Activated naive CD4-positive, alpha-beta T cell treated with anti-CD3 and anti-CD28 coated beads, Interleukin-2, amount 10 ng/mL, durations not matched to agents 7 days and 5 days (primary cell): ENCODE results near the gene ISX.

ENCODE experiments used
- CTCF ChIA-PET: fragments of 350-600 bp; sonication (Branson Sonifier 250); formaldehyde crosslinking; loops from one replicate; lab custom pipeline; 2021; ENCODE audit warnings: antibody characterized with exemption; lab: Charles Lee
- DNase-seq: peaks from one replicate; pipeline ENCODE4 v3.0.0-alpha.2; 2020
- H3K27ac Mint-ChIP-seq: one replicate; pipeline ENCODE4 v1.8.0; 2021; ENCODE audit warnings: mild to moderate bottlenecking, moderate library complexity, mixed read lengths
- H3K27me3 Mint-ChIP-seq: one replicate; pipeline ENCODE4 v1.8.0; 2021; ENCODE audit warnings: mild to moderate bottlenecking, mixed read lengths
- H3K36me3 Mint-ChIP-seq: one replicate; pipeline ENCODE4 v1.8.0; 2021; ENCODE audit warnings: mixed read lengths
- H3K4me1 Mint-ChIP-seq: one replicate; pipeline ENCODE4 v1.8.0; 2021; ENCODE audit warnings: mixed read lengths
- H3K4me3 Mint-ChIP-seq: one replicate; pipeline ENCODE4 v1.8.0; 2021; ENCODE audit warnings: mild to moderate bottlenecking, moderate library complexity, mixed read lengths
- H3K9me3 Mint-ChIP-seq: one replicate; pipeline ENCODE4 v1.8.0; 2021; ENCODE audit warnings: mixed read lengths

ISX gene

GRCh38 chr22:35109616-35110015, 43.7 kb downstream of the ISX start:
- H3K4me1 Mint-ChIP-seq: no peaks in the 10 kb centered on the region
- H3K4me3 Mint-ChIP-seq: no peak overlapping the region
- H3K9me3 Mint-ChIP-seq: no peaks in the 10 kb centered on the region
- peaks cover 4% of the 10 kb centered on the region for H3K27me3 Mint-ChIP-seq
- CTCF ChIA-PET: no interaction called here
- no peak overlapping the region for H3K27ac Mint-ChIP-seq
- no peak for DNase-seq
- H3K36me3 Mint-ChIP-seq: no peaks in the 10 kb centered on the region

GRCh38 chr22:35111244-35111643, 45.3 kb downstream of the ISX start:
- Mint-ChIP-seq H3K9me3 (no peaks in the 10 kb centered on the region), H3K4me1 (no peaks in the 10 kb centered on the region), H3K36me3 (no peaks in the 10 kb centered on the region), H3K27ac (no peak overlapping the region), H3K4me3 (no peak overlapping the region), H3K27me3 (peaks cover 7% of the 10 kb centered on the region)
- CTCF ChIA-PET: no interaction called here
- no peak for DNase-seq

GRCh38 chr22:35113341-35113740, 47.4 kb downstream of the ISX start:
- CTCF ChIA-PET: no interaction called here
- Mint-ChIP-seq H3K9me3 (no peaks in the 10 kb centered on the region), H3K4me1 (no peaks in the 10 kb centered on the region), H3K27me3 (peaks cover 7% of the 10 kb centered on the region), H3K36me3 (no peaks in the 10 kb centered on the region), H3K4me3 (no peak overlapping the region), H3K27ac (no peak overlapping the region)
- no peak for DNase-seq

GRCh38 chr22:35114131-35114980, 48.4 kb downstream of the ISX start:
- no peaks in the 10 kb centered on the region for H3K9me3 Mint-ChIP-seq
- peaks cover 7% of the 10 kb centered on the region for H3K27me3 Mint-ChIP-seq
- no peaks in the 10 kb centered on the region for H3K4me1 Mint-ChIP-seq
- no peak overlapping the region for H3K27ac Mint-ChIP-seq
- CTCF ChIA-PET: no interaction called here
- H3K4me3 Mint-ChIP-seq: no peak overlapping the region
- DNase-seq: no peak
- H3K36me3 Mint-ChIP-seq: no peaks in the 10 kb centered on the region

- Mint-ChIP-seq H3K27me3 (peaks cover 7% of the 10 kb centered on the region), H3K4me3 (no peak overlapping the region), H3K36me3 (no peaks in the 10 kb centered on the region), H3K4me1 (no peaks in the 10 kb centered on the region), H3K9me3 (no peaks in the 10 kb centered on the region), H3K27ac (no peak overlapping the region)
- CTCF ChIA-PET: no interaction called here
- no peak for DNase-seq
Measured at GRCh38 chr22:35115515-35115914, 49.6 kb downstream of the ISX start.

- H3K4me1 Mint-ChIP-seq: no peaks in the 10 kb centered on the region
- DNase-seq: no peak
- H3K27me3 Mint-ChIP-seq: peaks cover 7% of the 10 kb centered on the region
- H3K9me3 Mint-ChIP-seq: no peaks in the 10 kb centered on the region
- no peak overlapping the region for H3K27ac Mint-ChIP-seq
- H3K4me3 Mint-ChIP-seq: no peak overlapping the region
- CTCF ChIA-PET: interaction anchor here (1.5 kb wide), 1 partner anchor 116 kb away, joined by 3 read pairs; no protein-coding TSS in a partner anchor
- H3K36me3 Mint-ChIP-seq: no peaks in the 10 kb centered on the region
Measured at GRCh38 chr22:35116269-35116668, 50.3 kb downstream of the ISX start.

GRCh38 chr22:35116817-35117216, 50.9 kb downstream of the ISX start:
- H3K4me3 Mint-ChIP-seq: no peak overlapping the region
- CTCF ChIA-PET: interaction anchor here (1.5 kb wide), 1 partner anchor 115 kb away, joined by 3 read pairs; no protein-coding TSS in a partner anchor
- no peak overlapping the region for H3K27ac Mint-ChIP-seq
- peaks cover 7% of the 10 kb centered on the region for H3K27me3 Mint-ChIP-seq
- DNase-seq: no peak
- H3K36me3 Mint-ChIP-seq: no peaks in the 10 kb centered on the region
- H3K4me1 Mint-ChIP-seq: no peaks in the 10 kb centered on the region
- no peaks in the 10 kb centered on the region for H3K9me3 Mint-ChIP-seq

- Mint-ChIP-seq H3K4me3 (no peak overlapping the region), H3K4me1 (no peaks in the 10 kb centered on the region), H3K27me3 (peaks cover 3% of the 10 kb centered on the region), H3K36me3 (no peaks in the 10 kb centered on the region), H3K27ac (no peak overlapping the region), H3K9me3 (no peaks in the 10 kb centered on the region)
- CTCF ChIA-PET: no interaction called here
- DNase-seq: no peak
Measured at GRCh38 chr22:35119494-35119893, 53.5 kb downstream of the ISX start.

- Mint-ChIP-seq H3K9me3 (no peaks in the 10 kb centered on the region), H3K27me3 (peaks cover 6% of the 10 kb centered on the region)
Measured at GRCh38 chr22:35124691-35125219, 58.8 kb downstream of the ISX start.

GRCh38 chr22:35126993-35127392, 61.0 kb downstream of the ISX start:
- no peak overlapping the region for H3K4me3 Mint-ChIP-seq
- CTCF ChIA-PET: interaction anchor here (1.4 kb wide), 1 partner anchor 23 kb away, joined by 4 read pairs; no protein-coding TSS in a partner anchor
- DNase-seq: no peak
- H3K36me3 Mint-ChIP-seq: no peaks in the 10 kb centered on the region
- no peaks in the 10 kb centered on the region for H3K4me1 Mint-ChIP-seq
- no peaks in the 10 kb centered on the region for H3K9me3 Mint-ChIP-seq
- H3K27ac Mint-ChIP-seq: no peak overlapping the region
- H3K27me3 Mint-ChIP-seq: peaks cover 10% of the 10 kb centered on the region

More at GRCh38 chr22:35124691-35125219, 58.8 kb downstream of the ISX start:
- no peaks in the 10 kb centered on the region for H3K4me1 Mint-ChIP-seq
- no peak overlapping the region for H3K4me3 Mint-ChIP-seq
- no peaks in the 10 kb centered on the region for H3K36me3 Mint-ChIP-seq
- no peak overlapping the region for H3K27ac Mint-ChIP-seq
- CTCF ChIA-PET: no interaction called here
- DNase-seq: no peak

GRCh38 chr22:35128637-35129036, 62.7 kb downstream of the ISX start:
- CTCF ChIA-PET: interaction anchor here (1.3 kb wide), 1 partner anchor 22 kb away, joined by 5 read pairs; no protein-coding TSS in a partner anchor
- H3K27ac Mint-ChIP-seq: no peak overlapping the region
- H3K36me3 Mint-ChIP-seq: no peaks in the 10 kb centered on the region
- H3K9me3 Mint-ChIP-seq: no peaks in the 10 kb centered on the region
- H3K4me1 Mint-ChIP-seq: no peaks in the 10 kb centered on the region
- DNase-seq: no peak
- peaks cover 14% of the 10 kb centered on the region for H3K27me3 Mint-ChIP-seq
- H3K4me3 Mint-ChIP-seq: no peak overlapping the region

GRCh38 chr22:35131525-35132000, 65.6 kb downstream of the ISX start:
- Mint-ChIP-seq H3K4me1 (peaks cover 5% of the 10 kb centered on the region), H3K27me3 (peaks cover 34% of the 10 kb centered on the region), H3K4me3 (no peak overlapping the region)

GRCh38 chr22:35132568-35132967, 66.6 kb downstream of the ISX start:
- Mint-ChIP-seq H3K27me3 (peaks cover 32% of the 10 kb centered on the region), H3K4me1 (peaks cover 5% of the 10 kb centered on the region), H3K27ac (no peak overlapping the region), H3K4me3 (no peak overlapping the region), H3K9me3 (no peaks in the 10 kb centered on the region), H3K36me3 (no peaks in the 10 kb centered on the region)
- no peak for DNase-seq
- CTCF ChIA-PET: interaction anchor here (2.1 kb wide), 1 partner anchor 18 kb away, joined by 10 read pairs; no protein-coding TSS in a partner anchor

More at GRCh38 chr22:35131525-35132000, 65.6 kb downstream of the ISX start:
- no peak overlapping the region for H3K27ac Mint-ChIP-seq
- CTCF ChIA-PET: interaction anchor here (1.1 to 2.1 kb wide), 2 partner anchors 19 to 50 kb away, joined by 5 to 10 read pairs; no protein-coding TSS in a partner anchor
- no peaks in the 10 kb centered on the region for H3K9me3 Mint-ChIP-seq
- DNase-seq: no peak
- H3K36me3 Mint-ChIP-seq: no peaks in the 10 kb centered on the region

- DNase-seq: no peak
- Mint-ChIP-seq H3K36me3 (no peaks in the 10 kb centered on the region), H3K27me3 (peaks cover 28% of the 10 kb centered on the region), H3K9me3 (no peaks in the 10 kb centered on the region), H3K4me3 (no peak overlapping the region), H3K4me1 (peaks cover 5% of the 10 kb centered on the region), H3K27ac (no peak overlapping the region)
- CTCF ChIA-PET: interaction anchor here (1.0 kb wide), 1 partner anchor 17 kb away, joined by 3 read pairs; no protein-coding TSS in a partner anchor
Measured at GRCh38 chr22:35133702-35134380, 67.9 kb downstream of the ISX start.
